HG03139 (cell line): ENCODE data around the gene TIRAP.

ENCODE experiments used
- ATAC-seq: cut with Tn5 transposase; IDR thresholded peaks from one replicate; pipeline ENCODE4 v1.9.1; 2021; ENCODE audit not compliant: unreplicated experiment

Gene TIRAP

DNA sequence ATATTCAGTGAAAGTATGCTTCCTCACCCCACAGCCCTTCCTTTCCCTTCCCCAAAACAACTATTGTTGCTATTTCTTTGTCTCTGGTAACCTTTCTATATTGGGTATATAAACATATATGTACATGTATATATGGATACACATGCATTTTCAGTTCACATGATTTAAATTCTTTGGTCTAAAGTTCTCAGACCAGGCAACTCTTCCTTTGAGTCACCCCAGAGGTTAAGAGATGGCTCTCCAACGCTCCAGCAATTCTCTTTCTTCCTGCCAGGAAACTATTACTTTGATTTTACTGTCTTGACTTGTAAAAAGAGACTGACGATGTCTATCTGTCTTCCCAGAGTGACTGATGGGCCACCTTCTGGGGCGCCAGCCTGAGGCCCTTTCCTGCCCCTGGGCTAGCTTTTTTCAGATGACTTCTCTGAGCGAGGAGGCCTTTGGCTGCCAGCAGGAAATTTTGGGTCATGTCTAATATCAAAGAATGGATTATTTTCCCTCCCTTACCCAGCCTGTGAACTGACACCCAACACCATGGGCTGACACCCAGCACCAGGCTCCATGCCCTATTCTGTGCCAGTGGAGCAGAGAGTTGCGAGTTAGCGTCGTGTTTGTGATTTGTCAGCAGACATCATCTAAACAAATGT is 58.2 kb downstream of the TIRAP start:
- ATAC-seq, result no peak

DNA sequence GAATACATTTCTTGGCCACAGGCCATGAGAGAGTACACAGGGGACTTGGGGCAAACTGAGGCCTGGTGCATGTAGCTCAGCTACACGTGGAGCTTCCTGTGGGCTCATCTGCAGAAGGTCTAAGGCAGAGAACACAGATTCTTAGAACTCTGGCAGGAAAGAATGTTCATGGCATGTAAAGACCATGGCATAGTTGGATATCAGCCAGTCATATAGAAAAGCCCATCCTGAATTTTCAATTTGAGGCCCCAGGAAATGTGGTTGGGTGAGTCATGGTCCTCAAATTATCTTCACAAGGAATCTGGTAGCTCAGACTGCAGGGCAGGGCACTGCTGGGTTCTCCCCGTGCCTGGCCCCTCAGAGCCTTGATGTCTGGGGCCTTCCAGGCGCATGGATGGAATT is 58.9 kb downstream of the TIRAP start:
- no peak for ATAC-seq

DNA sequence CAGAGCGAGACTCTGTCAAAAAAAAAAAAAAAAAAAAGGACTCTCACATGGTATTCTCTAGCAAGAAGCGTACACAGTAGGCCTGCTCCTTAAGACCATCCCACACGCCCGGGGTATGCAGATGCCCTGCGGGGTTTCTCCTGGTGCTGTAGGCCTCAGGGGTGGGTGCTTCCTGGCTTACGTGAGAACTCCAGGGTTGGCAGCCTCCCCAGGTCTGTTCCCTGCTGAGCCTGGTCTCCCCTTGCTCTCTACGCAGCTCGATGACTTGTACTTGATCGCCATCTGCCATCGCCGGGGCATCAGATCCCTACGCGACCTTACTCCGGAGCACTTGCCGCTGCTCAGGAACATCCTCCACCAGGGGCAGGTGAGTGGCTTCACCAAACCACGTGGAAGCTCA is 60.2 kb downstream of the TIRAP start:
- no peak for ATAC-seq
